Loucy (cell line): Measurements from ENCODE around the gene FAM168A.
"Not testable (repeated sequence)": the region's sequence is repeated elsewhere in the genome, so short reads cannot be mapped to it uniquely, and the experiment has no call there.

ENCODE experiments used
- EZH2phosphoT487 ChIP-seq: fragments of 200-600 bp; IDR thresholded peaks from 2 replicates; pipeline ENCODE4 v1.6.1; 2018; ENCODE audit warnings: antibody characterized with exemption, mild to moderate bottlenecking, moderate library complexity, borderline replicate concordance
- TF ChIP-seq, protein P1 (sequence below): fragments of 200-600 bp; sonication (generic); conservative IDR thresholded peaks from 2 replicates; pipeline ENCODE4 v1.5.1; 2014; ENCODE audit warnings: mild to moderate bottlenecking, antibody characterized with exemption, low read length

DNA sequence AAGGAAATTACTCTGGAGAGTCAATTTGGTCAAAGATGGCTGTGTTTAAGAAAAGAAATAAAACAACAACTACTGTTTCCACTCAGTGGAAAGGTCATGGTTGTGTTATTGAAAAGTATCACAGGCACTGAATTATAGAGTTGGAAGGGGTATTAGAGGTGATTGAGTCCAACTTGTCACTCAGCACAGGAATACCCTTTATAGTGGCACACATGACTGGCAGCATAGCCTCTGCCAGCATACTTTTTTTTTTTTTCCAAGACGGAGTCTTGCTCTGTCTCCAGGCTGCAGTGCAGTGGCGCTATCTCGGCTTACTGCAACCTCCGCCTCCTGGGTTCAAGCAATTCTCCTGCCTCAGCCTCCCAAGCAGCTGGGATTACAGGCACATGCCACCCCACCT lies 161.1 kb downstream of the FAM168A start:
- TF ChIP-seq, protein P1, sequence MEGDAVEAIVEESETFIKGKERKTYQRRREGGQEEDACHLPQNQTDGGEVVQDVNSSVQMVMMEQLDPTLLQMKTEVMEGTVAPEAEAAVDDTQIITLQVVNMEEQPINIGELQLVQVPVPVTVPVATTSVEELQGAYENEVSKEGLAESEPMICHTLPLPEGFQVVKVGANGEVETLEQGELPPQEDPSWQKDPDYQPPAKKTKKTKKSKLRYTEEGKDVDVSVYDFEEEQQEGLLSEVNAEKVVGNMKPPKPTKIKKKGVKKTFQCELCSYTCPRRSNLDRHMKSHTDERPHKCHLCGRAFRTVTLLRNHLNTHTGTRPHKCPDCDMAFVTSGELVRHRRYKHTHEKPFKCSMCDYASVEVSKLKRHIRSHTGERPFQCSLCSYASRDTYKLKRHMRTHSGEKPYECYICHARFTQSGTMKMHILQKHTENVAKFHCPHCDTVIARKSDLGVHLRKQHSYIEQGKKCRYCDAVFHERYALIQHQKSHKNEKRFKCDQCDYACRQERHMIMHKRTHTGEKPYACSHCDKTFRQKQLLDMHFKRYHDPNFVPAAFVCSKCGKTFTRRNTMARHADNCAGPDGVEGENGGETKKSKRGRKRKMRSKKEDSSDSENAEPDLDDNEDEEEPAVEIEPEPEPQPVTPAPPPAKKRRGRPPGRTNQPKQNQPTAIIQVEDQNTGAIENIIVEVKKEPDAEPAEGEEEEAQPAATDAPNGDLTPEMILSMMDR: not testable (repeated sequence)
- TF ChIP-seq EZH2phosphoT487: not testable (repeated sequence)
